ENCODE data around the gene RIN3. TPM values are rescaled to one million over a fixed set of nuclear protein-coding genes. Genes with fewer than 3 reads are reported as not detected.

Gene RIN3
- total RNA-seq, 3 donors from 2014 or later = 10.7 to 19.7 (median 12.1) TPM

- no peak overlapping the region for H3K27ac ChIP-seq
- no peaks in the 10 kb centered on the region for H3K36me3 ChIP-seq
- H3K9me3 ChIP-seq = peaks cover 6 to 13% of the 10 kb centered on the region in 2 donors
- no peak for DNase-seq (ENCODE audit: low spot score in 2 of 2)
- no peaks in the 10 kb centered on the region for H3K27me3 ChIP-seq
- no peak overlapping the region for H3K4me3 ChIP-seq
- intact Hi-C loops (cut with DNase I; ENCODE audit: low total_unique reads) = no loop called here
- TF ChIP-seq POLR2A (IDR thresholded peaks at IDR 0.05) = no peak
- no peak for TF ChIP-seq POLR2AphosphoS5 (IDR thresholded peaks at IDR 0.05)
- TF ChIP-seq, protein P1, sequence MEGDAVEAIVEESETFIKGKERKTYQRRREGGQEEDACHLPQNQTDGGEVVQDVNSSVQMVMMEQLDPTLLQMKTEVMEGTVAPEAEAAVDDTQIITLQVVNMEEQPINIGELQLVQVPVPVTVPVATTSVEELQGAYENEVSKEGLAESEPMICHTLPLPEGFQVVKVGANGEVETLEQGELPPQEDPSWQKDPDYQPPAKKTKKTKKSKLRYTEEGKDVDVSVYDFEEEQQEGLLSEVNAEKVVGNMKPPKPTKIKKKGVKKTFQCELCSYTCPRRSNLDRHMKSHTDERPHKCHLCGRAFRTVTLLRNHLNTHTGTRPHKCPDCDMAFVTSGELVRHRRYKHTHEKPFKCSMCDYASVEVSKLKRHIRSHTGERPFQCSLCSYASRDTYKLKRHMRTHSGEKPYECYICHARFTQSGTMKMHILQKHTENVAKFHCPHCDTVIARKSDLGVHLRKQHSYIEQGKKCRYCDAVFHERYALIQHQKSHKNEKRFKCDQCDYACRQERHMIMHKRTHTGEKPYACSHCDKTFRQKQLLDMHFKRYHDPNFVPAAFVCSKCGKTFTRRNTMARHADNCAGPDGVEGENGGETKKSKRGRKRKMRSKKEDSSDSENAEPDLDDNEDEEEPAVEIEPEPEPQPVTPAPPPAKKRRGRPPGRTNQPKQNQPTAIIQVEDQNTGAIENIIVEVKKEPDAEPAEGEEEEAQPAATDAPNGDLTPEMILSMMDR (IDR thresholded peaks at IDR 0.05) = no peak
- no peaks in the 10 kb centered on the region for H3K4me1 ChIP-seq
Measured at GRCh38 chr14:92631098-92631497, 117.5 kb downstream of the RIN3 start.

DNA sequence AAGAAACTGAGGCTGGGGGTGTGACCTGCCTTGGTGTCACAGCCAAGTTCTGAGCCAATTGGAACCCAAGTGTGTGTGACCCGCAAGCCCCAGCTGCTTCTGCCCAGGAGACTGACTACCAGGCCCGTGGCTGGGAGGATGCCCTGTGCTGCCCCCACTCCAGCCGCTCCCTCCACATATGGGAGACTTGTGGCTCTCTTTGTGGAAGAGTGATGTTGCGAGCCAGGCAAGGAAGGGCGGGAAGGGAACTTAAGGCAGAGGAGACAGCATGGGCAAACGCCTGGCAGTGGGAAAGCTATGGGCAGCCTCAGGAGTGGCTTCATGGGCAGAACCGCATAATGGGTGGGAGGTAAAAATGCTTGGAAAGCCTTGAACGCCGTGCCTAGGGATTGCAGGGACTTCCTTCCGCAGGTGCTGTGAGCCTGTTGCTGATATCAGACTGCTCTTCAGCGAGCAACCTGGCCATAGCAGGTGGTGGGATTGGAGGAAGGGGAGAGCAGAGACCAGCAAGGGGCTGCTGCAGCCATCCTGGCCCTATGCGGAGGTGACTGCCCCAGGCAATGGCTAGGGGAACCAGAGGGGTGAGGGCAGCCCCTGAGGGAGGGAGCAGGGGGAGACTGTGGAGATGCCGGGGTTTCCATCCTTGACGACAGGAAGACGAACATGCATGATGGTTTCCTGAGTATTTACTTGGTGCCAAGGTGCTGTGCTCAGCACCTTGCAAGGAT, 119.1 kb downstream of the RIN3 start:
- H3K4me3 ChIP-seq = no peak overlapping the region
- H3K9me3 ChIP-seq = peaks cover 4% of the 10 kb centered on the region in 2 donors
- H3K4me1 ChIP-seq = no peaks in the 10 kb centered on the region
- intact Hi-C loops (cut with DNase I; ENCODE audit: low total_unique reads) = no loop called here
- TF ChIP-seq, protein P1 (IDR thresholded peaks at IDR 0.05) = no peak
- no peaks in the 10 kb centered on the region for H3K36me3 ChIP-seq
- no peaks in the 10 kb centered on the region for H3K27me3 ChIP-seq
- DNase-seq (ENCODE audit: low spot score in 2 of 2) = no peak
- no peak overlapping the region for H3K27ac ChIP-seq

GRCh38 chr14:92633274-92633616, 119.7 kb downstream of the RIN3 start:
- no peaks in the 10 kb centered on the region for H3K27me3 ChIP-seq
- H3K36me3 ChIP-seq = no peaks in the 10 kb centered on the region
- intact Hi-C loops (cut with DNase I; ENCODE audit: low total_unique reads) = no loop called here
- no peak for DNase-seq (ENCODE audit: low spot score in 2 of 2)
- H3K27ac ChIP-seq = no peak overlapping the region
- no peak overlapping the region for H3K4me3 ChIP-seq
- no peaks in the 10 kb centered on the region for H3K4me1 ChIP-seq
- TF ChIP-seq POLR2AphosphoS5 (IDR thresholded peaks at IDR 0.05) = no peak
- TF ChIP-seq, protein P1 (IDR thresholded peaks at IDR 0.05) = no peak
- TF ChIP-seq POLR2A (IDR thresholded peaks at IDR 0.05) = no peak
- no peaks in the 10 kb centered on the region for H3K9me3 ChIP-seq

DNA sequence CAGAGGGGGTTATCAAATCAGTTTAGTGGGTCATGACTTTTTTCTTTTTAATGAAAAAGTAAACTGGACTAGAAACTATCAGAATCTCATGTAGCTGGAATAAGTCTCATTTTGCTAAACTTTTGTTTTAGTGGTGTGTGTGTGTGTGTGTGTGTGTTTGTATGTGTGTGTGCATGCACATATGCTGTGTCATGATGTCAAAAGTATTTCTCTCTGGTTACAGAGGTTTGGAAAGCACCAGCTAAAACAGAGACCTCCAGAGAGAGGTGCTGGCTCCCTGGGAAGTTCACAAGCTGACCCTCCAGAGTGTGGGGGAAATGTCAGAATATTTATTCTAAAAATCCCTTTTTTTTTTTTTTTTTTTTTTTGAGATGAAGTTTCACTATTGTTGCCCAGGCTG, 120.1 kb downstream of the RIN3 start:
- H3K9me3 ChIP-seq = no peaks in the 10 kb centered on the region
- no peak overlapping the region for H3K4me3 ChIP-seq
- no peaks in the 10 kb centered on the region for H3K4me1 ChIP-seq
- no peak for DNase-seq (ENCODE audit: low spot score in 2 of 2)
- H3K27me3 ChIP-seq = no peaks in the 10 kb centered on the region
- intact Hi-C loops (cut with DNase I; ENCODE audit: low total_unique reads) = no loop called here
- H3K27ac ChIP-seq = no peak overlapping the region
- no peaks in the 10 kb centered on the region for H3K36me3 ChIP-seq
- TF ChIP-seq POLR2AphosphoS5 (IDR thresholded peaks at IDR 0.05) (no peak), POLR2A (IDR thresholded peaks at IDR 0.05) (no peak)
- TF ChIP-seq, protein P1 (IDR thresholded peaks at IDR 0.05) = no peak

- no peaks in the 10 kb centered on the region for H3K4me1 ChIP-seq
- no peaks in the 10 kb centered on the region for H3K36me3 ChIP-seq
- no peak overlapping the region for H3K4me3 ChIP-seq
- DNase-seq (ENCODE audit: low spot score in 2 of 2) = no peak
- H3K27me3 ChIP-seq = no peaks in the 10 kb centered on the region
- H3K9me3 ChIP-seq = no peaks in the 10 kb centered on the region
- intact Hi-C loops (cut with DNase I; ENCODE audit: low total_unique reads) = no loop called here
- no peak overlapping the region for H3K27ac ChIP-seq
- no peak for TF ChIP-seq POLR2A (IDR thresholded peaks at IDR 0.05)
- TF ChIP-seq, protein P1 (IDR thresholded peaks at IDR 0.05) = no peak
- no peak for TF ChIP-seq POLR2AphosphoS5 (IDR thresholded peaks at IDR 0.05)
Measured at GRCh38 chr14:92635031-92635430, 121.5 kb downstream of the RIN3 start.
